H9 (cell line): ENCODE measurements around the gene YAF2. TPM values are rescaled to one million over a fixed set of nuclear protein-coding genes. Genes with fewer than 3 reads are reported as not detected.

Experiments used
- DNase-seq: peaks from one replicate; pipeline ENCODE4 v3.0.0-alpha.2; 2017
- H2AFZ ChIP-seq: one replicate; pipeline ENCODE4 v1.6.1; 2013; ENCODE audit warnings: mild to moderate bottlenecking, low read length, control low read depth, moderate library complexity
- H2AK5ac ChIP-seq: 2 replicates; pipeline ENCODE4 v1.6.1; 2013; ENCODE audit warnings: low read length, control low read depth, mixed read lengths; ENCODE audit not compliant: insufficient read length
- H2BK120ac ChIP-seq: one replicate; pipeline ENCODE4 v1.6.1; 2013; ENCODE audit warnings: low read depth, mild to moderate bottlenecking, low read length, control low read depth, inconsistent platforms; ENCODE audit not compliant: poor library complexity, severe bottlenecking
- H2BK12ac ChIP-seq: 2 replicates; pipeline ENCODE4 v1.6.1; 2013; ENCODE audit warnings: low read length, control low read depth, mixed read lengths, low read depth; ENCODE audit not compliant: insufficient read length
- H2BK15ac ChIP-seq: 2 replicates; pipeline ENCODE4 v1.6.1; 2013; ENCODE audit warnings: low read depth, low read length, control low read depth
- H2BK20ac ChIP-seq: one replicate; pipeline ENCODE4 v1.6.1; 2013; ENCODE audit warnings: low read depth, mild to moderate bottlenecking, low read length, control low read depth, inconsistent platforms; ENCODE audit not compliant: poor library complexity, severe bottlenecking
- H2BK5ac ChIP-seq: 2 replicates; pipeline ENCODE4 v1.6.1; 2013; ENCODE audit warnings: low read length, control low read depth, mixed read lengths; ENCODE audit not compliant: insufficient read length
- H3K14ac ChIP-seq: 2 replicates; pipeline ENCODE4 v1.6.1; 2013; ENCODE audit warnings: low read length, control low read depth; ENCODE audit not compliant: insufficient read depth
- H3K18ac ChIP-seq: 2 replicates; pipeline ENCODE4 v1.6.1; 2013; ENCODE audit warnings: low read depth, mild to moderate bottlenecking, mixed read lengths, low read length, control low read depth; ENCODE audit not compliant: insufficient read length
- H3K23ac ChIP-seq: 2 replicates; pipeline ENCODE4 v1.6.1; 2013; ENCODE audit warnings: low read length, control low read depth, mixed read lengths, low read depth; ENCODE audit not compliant: insufficient read length
- H3K23me2 ChIP-seq: 2 replicates; pipeline ENCODE4 v1.6.1; 2013; ENCODE audit warnings: low read depth, mild to moderate bottlenecking, mixed read lengths, low read length, control low read depth; ENCODE audit not compliant: insufficient read length, poor library complexity, severe bottlenecking
- H3K27ac ChIP-seq: 2 replicates; pipeline ENCODE4 v1.5.1; 2013; ENCODE audit warnings: low read length, control low read depth, mixed read lengths, low read depth; ENCODE audit not compliant: insufficient read length
- H3K27me3 ChIP-seq: 2 replicates; pipeline ENCODE4 v1.6.1; 2013; ENCODE audit warnings: low read length, control low read depth, inconsistent platforms; ENCODE audit not compliant: insufficient read depth
- H3K4ac ChIP-seq: 2 replicates; pipeline ENCODE4 v1.6.1; 2013; ENCODE audit warnings: low read depth, mild to moderate bottlenecking, control low read depth, inconsistent platforms, low read length, moderate library complexity
- H3K4me1 ChIP-seq: 2 replicates; pipeline ENCODE4 v1.6.1; 2013; ENCODE audit warnings: low read length, control low read depth, inconsistent platforms; ENCODE audit not compliant: insufficient read depth
- H3K4me2 ChIP-seq: 2 replicates; pipeline ENCODE4 v1.6.1; 2013; ENCODE audit warnings: low read length, control low read depth, mixed read lengths; ENCODE audit not compliant: insufficient read length, insufficient read depth
- H3K56ac ChIP-seq: 2 replicates; pipeline ENCODE4 v1.6.1; 2013; ENCODE audit warnings: low read depth, mild to moderate bottlenecking, mixed read lengths, low read length, control low read depth; ENCODE audit not compliant: insufficient read length
- H3K79me1 ChIP-seq: 2 replicates; pipeline ENCODE4 v1.6.1; 2013; ENCODE audit warnings: low read depth, mild to moderate bottlenecking, moderate library complexity, low read length, control low read depth, inconsistent platforms; ENCODE audit not compliant: insufficient read depth, poor library complexity, severe bottlenecking
- H3K79me2 ChIP-seq: 2 replicates; pipeline ENCODE4 v1.6.1; 2013; ENCODE audit warnings: low read length, control low read depth, inconsistent platforms; ENCODE audit not compliant: insufficient read depth
- H3K9ac ChIP-seq: 2 replicates; pipeline ENCODE4 v1.6.1; 2013; ENCODE audit warnings: low read length, control low read depth, mixed read lengths; ENCODE audit not compliant: insufficient read length; ENCODE audit errors: extremely low read depth
- H3K9me3 ChIP-seq: one replicate; pipeline ENCODE4 v1.6.1; 2013; ENCODE audit warnings: low read depth, low read length, inconsistent platforms; ENCODE audit not compliant: control insufficient read depth
- H3T11ph ChIP-seq: one replicate; pipeline ENCODE4 v1.6.1; 2013; ENCODE audit warnings: mild to moderate bottlenecking, low read length, control low read depth, inconsistent platforms
- H4K20me1 ChIP-seq: one replicate; pipeline ENCODE4 v1.6.1; 2013; ENCODE audit not compliant: control insufficient read depth, insufficient read length, insufficient read depth
- H4K5ac ChIP-seq: 2 replicates; pipeline ENCODE4 v1.6.1; 2013; ENCODE audit warnings: low read depth, mild to moderate bottlenecking, mixed read lengths, low read length, control low read depth; ENCODE audit not compliant: insufficient read length
- H4K8ac ChIP-seq: replicated peaks from 2 replicates; pipeline ENCODE4 v1.6.1; 2013; ENCODE audit warnings: low read length, control low read depth, mixed read lengths, low read depth; ENCODE audit not compliant: insufficient read length
- H4K91ac ChIP-seq: 2 replicates; pipeline ENCODE4 v1.6.1; 2013; ENCODE audit warnings: low read depth, mild to moderate bottlenecking, moderate library complexity, mixed read lengths, low read length, control low read depth; ENCODE audit not compliant: insufficient read length
- H3K27ac Mint-ChIP-seq, 3 experiments: 2 replicates in 2 of 3; 3 replicates in 1 of 3; pipeline ENCODE4 v1.8.0; 2020 to 2021; ENCODE audit warnings: mixed read lengths in 3 of 3, mild to moderate bottlenecking in 1 of 3, moderate library complexity in 1 of 3
- H3K27me3 Mint-ChIP-seq: 2 replicates; pipeline ENCODE4 v1.8.0; 2021; ENCODE audit warnings: low read depth, mild to moderate bottlenecking, moderate library complexity, mixed read lengths
- H3K36me3 Mint-ChIP-seq, 3 experiments: 2 replicates in 2 of 3; 3 replicates in 1 of 3; pipeline ENCODE4 v1.8.0; 2020 to 2021; ENCODE audit warnings: low read depth in 3 of 3, mixed read lengths in 3 of 3; ENCODE audit not compliant: insufficient read depth in 1 of 3
- H3K4me1 Mint-ChIP-seq, 2 experiments: 2 replicates each; pipeline ENCODE4 v1.8.0; 2020; ENCODE audit warnings: mixed read lengths in 2 of 2
- H3K4me3 Mint-ChIP-seq, 2 experiments: 2 replicates in 1 of 2; 3 replicates in 1 of 2; pipeline ENCODE4 v1.8.0; 2020 to 2021; ENCODE audit warnings: mild to moderate bottlenecking in 2 of 2, mixed read lengths in 2 of 2, moderate library complexity in 1 of 2
- H3K9me3 Mint-ChIP-seq, 2 experiments: 2 replicates in 1 of 2; 3 replicates in 1 of 2; pipeline ENCODE4 v1.8.0; 2020; ENCODE audit warnings: mild to moderate bottlenecking in 2 of 2, mixed read lengths in 2 of 2, moderate library complexity in 1 of 2
- CTCF ChIP-seq: fragments of 200-600 bp; sonication (generic); conservative IDR thresholded peaks from 3 replicates; pipeline ENCODE4 v1.8.0; 2021; ENCODE audit warnings: antibody characterized with exemption, mild to moderate bottlenecking
- WGBS: extraction: QIAGEN DNeasy Blood & Tissue Kit; methylation state at CpG from one replicate; pipeline ENCODE4 v1.1.7; 2013; ENCODE audit warnings: missing lambda C conversion rate, low lambda C conversion rate, mixed read lengths; ENCODE audit not compliant: insufficient read length; ENCODE audit errors: extremely low coverage; 5-methylcytosine and 5-hydroxymethylcytosine counted together
- total RNA-seq: library from RNA; stranded (reverse); gene quantifications from 2 replicates; pipeline ENCODE4 v1.2.1, GENCODE V29; 2021

YAF2 gene
- total RNA-seq, 1 experiment from 2014 or later = 1.9 TPM

GRCh38 chr12:42275499-42275898 lies 37.5 kb upstream of the YAF2 start:
- no peaks in the 10 kb centered on the region for H3K36me3 Mint-ChIP-seq
- Histone ChIP-seq H3K27ac (no peak overlapping the region), H2BK15ac (no peak overlapping the region), H4K20me1 (no peaks in the 10 kb centered on the region), H4K91ac (no peak overlapping the region), H2BK120ac (no peak overlapping the region), H2BK5ac (no peak overlapping the region), H4K5ac (no peak overlapping the region), H3K14ac (no peak overlapping the region), H3K4ac (no peak overlapping the region), H3K23me2 (no peaks in the 10 kb centered on the region), H3K79me2 (no peaks in the 10 kb centered on the region), H3K4me2 (no peak overlapping the region), H3K18ac (no peak overlapping the region), H3T11ph (no peak overlapping the region), H2BK20ac (no peak overlapping the region), H4K8ac (no peak overlapping the region), H2AK5ac (no peak overlapping the region), H3K56ac (no peak overlapping the region), H3K9ac (no peak overlapping the region), H3K23ac (no peak overlapping the region), H3K79me1 (no peaks in the 10 kb centered on the region), H3K9me3 (no peaks in the 10 kb centered on the region), H3K4me1 (no peaks in the 10 kb centered on the region), H2AFZ (no peak overlapping the region), H3K27me3 (no peaks in the 10 kb centered on the region; the same call in 1 of the 2 replicates), H2BK12ac (no peak overlapping the region)
- no CpG with 5 or more reads among the region's 4 CpGs for WGBS
- peaks cover 0 to 2% of the 10 kb centered on the region in 2 experiments; a peak in 3 of 5 replicates for H3K9me3 Mint-ChIP-seq
- no peak for TF ChIP-seq CTCF
- H3K4me1 Mint-ChIP-seq = peaks cover 4 to 5% of the 10 kb centered on the region in 2 experiments
- H3K27me3 Mint-ChIP-seq = peaks cover 31% of the 10 kb centered on the region
- H3K4me3 Mint-ChIP-seq = no peak overlapping the region
- no peak overlapping the region for H3K27ac Mint-ChIP-seq
- DNase-seq = no peak
